K562 (cell line): ENCODE data around the gene OSBPL3. TPM values are rescaled to one million over a fixed set of nuclear protein-coding genes. Genes with fewer than 3 reads are reported as not detected.

ENCODE experiments used
- ADNP ChIP-seq: fragments of 200-800 bp; sonication (Bioruptor generic); IDR thresholded peaks from 2 replicates; pipeline ENCODE4 v1.6.1; 2016; ENCODE audit warnings: missing genetic modification characterization, missing compliant biosample characterization
- ATF3 ChIP-seq, 2 experiments: fragments of 450-650 bp in 1 of 2; sonication (generic) in 1 of 2; formaldehyde crosslinking in 1 of 2; IDR thresholded peaks in 1 of 2; conservative IDR thresholded peaks in 1 of 2; 2 replicates each; pipeline versions ENCODE4 v1.6.1 to v1.8.1; 2016 to 2023; ENCODE audit warnings: mild to moderate bottlenecking in 2 of 2, moderate library complexity in 2 of 2, inconsistent platforms in 1 of 2, missing genetic modification reagents in 1 of 2
- CBX3 ChIP-seq, 2 experiments: IDR thresholded peaks; 1 replicate in 1 of 2; 2 replicates in 1 of 2; pipeline ENCODE4 v1.6.1; 2012; ENCODE audit warnings: inconsistent platforms in 2 of 2, low read length in 2 of 2, borderline replicate concordance in 1 of 2, control low read depth in 1 of 2
- CCAR2 ChIP-seq: fragments of 200-400 bp; formaldehyde crosslinking; IDR thresholded peaks from 2 replicates; pipeline ENCODE4 v1.6.1; 2017; ENCODE audit warnings: mild to moderate bottlenecking, low read depth, low read length
- HDGF ChIP-seq: fragments of 450-650 bp; IDR thresholded peaks from 2 replicates; pipeline ENCODE4 v1.6.1; 2016
- KAT8 ChIP-seq: fragments of 450-650 bp; IDR thresholded peaks from 2 replicates; pipeline ENCODE4 v1.6.1; 2016; ENCODE audit warnings: low read depth, mild to moderate bottlenecking
- KLF1 ChIP-seq: fragments of 450-650 bp; IDR thresholded peaks from 2 replicates; pipeline ENCODE4 v1.6.1; 2016; ENCODE audit warnings: missing genetic modification characterization, missing compliant biosample characterization
- MTA3 ChIP-seq: fragments of 450-650 bp; formaldehyde crosslinking; IDR thresholded peaks from 2 replicates; pipeline ENCODE4 v1.6.1; 2017; ENCODE audit warnings: mild to moderate bottlenecking, borderline replicate concordance
- POLR2B ChIP-seq: fragments of 450-650 bp; IDR thresholded peaks from 2 replicates; pipeline ENCODE4 v1.6.1; 2018; ENCODE audit warnings: low read depth; ENCODE audit not compliant: partially characterized antibody
- TEAD1 ChIP-seq, 2 experiments: fragments of 450-650 bp in 1 of 2; sonication (generic) in 1 of 2; formaldehyde crosslinking; IDR thresholded peaks; 2 replicates each; pipeline versions ENCODE4 v1.4.0 to v1.8.0; 2020 to 2022; ENCODE audit warnings: mild to moderate bottlenecking in 2 of 2, missing genetic modification reagents in 1 of 2
- ZC3H11A ChIP-seq: IDR thresholded peaks from 2 replicates; pipeline ENCODE4 v1.6.1; 2012; ENCODE audit warnings: low read depth, low read length, improper control_type of control experiment
- ZKSCAN8 ChIP-seq: fragments of 200-800 bp; sonication (Bioruptor generic); IDR thresholded peaks from 2 replicates; pipeline ENCODE4 v1.6.1; 2016; ENCODE audit warnings: missing genetic modification characterization, missing compliant biosample characterization
- ZNF395 ChIP-seq: fragments of 200-800 bp; sonication (Bioruptor generic); IDR thresholded peaks from 2 replicates; pipeline ENCODE4 v1.6.1; 2017; ENCODE audit warnings: missing genetic modification characterization, missing compliant biosample characterization
- ZNF408 ChIP-seq: fragments of 250-450 bp; sonication (Bioruptor Pico); IDR thresholded peaks from 2 replicates; pipeline ENCODE4 v1.4.0; 2020; ENCODE audit warnings: low read depth, mild to moderate bottlenecking, moderate library complexity
- ZNF668 ChIP-seq: fragments of 250-450 bp; sonication (Bioruptor Pico); IDR thresholded peaks from 2 replicates; pipeline ENCODE4 v1.8.0; 2022; ENCODE audit warnings: mild to moderate bottlenecking, inconsistent platforms
- polyA plus RNA-seq, 8 experiments: library from polyadenylated mRNA; depleted of rRNA in 4 of 8; stranded (reverse) in 5 of 8; unstranded in 3 of 8; fragments of >200 nt; fragmentation: Nextera tagmentation in 2 of 8; fragmentation: Illumina TruSeq in 1 of 8; extraction: Ambion mirVana in 2 of 8; extraction: Trizol in 1 of 8; gene quantifications; 2 replicates each; pipeline versions ENCODE4 v1.2.1 to v1.2.3, GENCODE V29; 2011 to 2014; ENCODE audit warnings: inconsistent platforms in 1 of 8, missing spikeins in 1 of 8
- total RNA-seq, 7 experiments: library from RNA; depleted of rRNA in 6 of 7; stranded (reverse); fragments of >200 nt in 6 of 7; fragmentation: Illumina TruSeq in 2 of 7; extraction: Trizol in 2 of 7; gene quantifications; 2 replicates each; pipeline versions ENCODE4 v1.2.1 to v1.2.3, GENCODE V29; 2011 to 2021; ENCODE audit warnings: low replicate concordance in 1 of 7
- TF ChIP-seq, protein P1 (sequence below), 2 experiments: fragments of 450-650 bp in 1 of 2; sonication (generic) in 1 of 2; formaldehyde crosslinking in 1 of 2; IDR thresholded peaks; 2 replicates each; pipeline versions ENCODE4 v1.7.1 to v1.9.0; 2016 to 2022; ENCODE audit warnings: inconsistent platforms in 1 of 2, mild to moderate bottlenecking in 1 of 2, missing genetic modification reagents in 1 of 2

OSBPL3 gene
- total and polyA plus RNA-seq, 9 of the 15 experiments (the other 6 are each of a cell fraction or from before 2014, with no cell fraction given), result 4.8 to 37.2 (median 26.5) TPM

DNA sequence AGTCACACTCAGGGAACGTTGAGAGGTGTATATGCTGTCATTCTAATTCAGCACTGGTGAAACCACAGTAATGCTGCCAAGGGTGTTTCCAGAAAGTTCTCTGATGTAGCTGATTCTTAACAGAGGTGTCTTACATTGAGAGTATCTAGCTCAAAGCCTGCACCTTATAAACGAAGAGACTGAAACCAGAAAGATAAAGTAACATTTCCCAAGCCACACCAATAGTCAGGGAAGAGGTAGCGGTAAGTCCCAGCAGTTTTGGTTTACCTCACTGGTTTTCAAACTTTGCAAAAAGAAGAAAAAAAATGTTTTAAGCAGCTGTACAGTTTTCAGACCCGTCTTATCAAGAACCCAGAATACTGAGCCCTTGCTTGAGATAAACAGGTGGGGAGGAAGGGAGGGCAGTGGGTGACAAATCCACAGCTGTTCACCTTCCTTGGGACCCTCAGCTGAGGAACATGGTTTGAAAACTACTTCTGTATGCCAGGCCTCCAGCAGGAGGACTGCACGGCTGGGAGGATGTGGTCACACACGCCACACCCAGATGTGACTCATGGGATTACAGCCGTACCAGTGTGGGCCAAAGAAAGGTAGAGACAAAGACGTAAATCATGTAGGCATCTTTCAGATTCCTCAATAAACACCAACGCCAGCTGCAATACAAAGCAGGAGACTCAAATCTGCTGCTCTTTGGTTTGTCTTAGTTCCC is 158.8 kb downstream of the OSBPL3 start (continued):
- TF ChIP-seq, protein P1, sequence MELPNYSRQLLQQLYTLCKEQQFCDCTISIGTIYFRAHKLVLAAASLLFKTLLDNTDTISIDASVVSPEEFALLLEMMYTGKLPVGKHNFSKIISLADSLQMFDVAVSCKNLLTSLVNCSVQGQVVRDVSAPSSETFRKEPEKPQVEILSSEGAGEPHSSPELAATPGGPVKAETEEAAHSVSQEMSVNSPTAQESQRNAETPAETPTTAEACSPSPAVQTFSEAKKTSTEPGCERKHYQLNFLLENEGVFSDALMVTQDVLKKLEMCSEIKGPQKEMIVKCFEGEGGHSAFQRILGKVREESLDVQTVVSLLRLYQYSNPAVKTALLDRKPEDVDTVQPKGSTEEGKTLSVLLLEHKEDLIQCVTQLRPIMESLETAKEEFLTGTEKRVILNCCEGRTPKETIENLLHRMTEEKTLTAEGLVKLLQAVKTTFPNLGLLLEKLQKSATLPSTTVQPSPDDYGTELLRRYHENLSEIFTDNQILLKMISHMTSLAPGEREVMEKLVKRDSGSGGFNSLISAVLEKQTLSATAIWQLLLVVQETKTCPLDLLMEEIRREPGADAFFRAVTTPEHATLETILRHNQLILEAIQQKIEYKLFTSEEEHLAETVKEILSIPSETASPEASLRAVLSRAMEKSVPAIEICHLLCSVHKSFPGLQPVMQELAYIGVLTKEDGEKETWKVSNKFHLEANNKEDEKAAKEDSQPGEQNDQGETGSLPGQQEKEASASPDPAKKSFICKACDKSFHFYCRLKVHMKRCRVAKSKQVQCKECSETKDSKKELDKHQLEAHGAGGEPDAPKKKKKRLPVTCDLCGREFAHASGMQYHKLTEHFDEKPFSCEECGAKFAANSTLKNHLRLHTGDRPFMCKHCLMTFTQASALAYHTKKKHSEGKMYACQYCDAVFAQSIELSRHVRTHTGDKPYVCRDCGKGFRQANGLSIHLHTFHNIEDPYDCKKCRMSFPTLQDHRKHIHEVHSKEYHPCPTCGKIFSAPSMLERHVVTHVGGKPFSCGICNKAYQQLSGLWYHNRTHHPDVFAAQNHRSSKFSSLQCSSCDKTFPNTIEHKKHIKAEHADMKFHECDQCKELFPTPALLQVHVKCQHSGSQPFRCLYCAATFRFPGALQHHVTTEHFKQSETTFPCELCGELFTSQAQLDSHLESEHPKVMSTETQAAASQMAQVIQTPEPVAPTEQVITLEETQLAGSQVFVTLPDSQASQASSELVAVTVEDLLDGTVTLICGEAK (IDR thresholded peaks at IDR 0.05), result no peak
- TF ChIP-seq, protein P1 (CRISPR knock-in tag; IDR thresholded peaks at IDR 0.05), result no peak
- TF ChIP-seq ADNP (tag), result no peak
- TF ChIP-seq ZNF408, result no peak
- TF ChIP-seq TEAD1 (CRISPR knock-in tag; IDR thresholded peaks at IDR 0.05), result peak in 1 of 2 experiments; percentile 52; a peak in 1 of 4 replicates
- peak; percentile 64; the same call in 1 of the 2 replicates for TF ChIP-seq ZNF395
- TF ChIP-seq CCAR2, result no peak
- TF ChIP-seq ZKSCAN8 (CRISPR knock-in tag), result no peak
- no peak for TF ChIP-seq KAT8
- TF ChIP-seq POLR2B, result no peak
- TF ChIP-seq ATF3 (IDR thresholded peaks at IDR 0.05), result peak; percentile 91
- 0 out of 2 replicates have a peak, but pooled peaks have one; percentile 68 for TF ChIP-seq ATF3 (CRISPR knock-in tag; conservative IDR thresholded peaks at IDR 0.05)
- no peak for TF ChIP-seq ZC3H11A
- TF ChIP-seq MTA3, result peak; percentile 73
- peak in 1 of 2 experiments; percentile 72; a peak in 1 of 3 replicates for TF ChIP-seq CBX3 (IDR thresholded peaks at IDR 0.05; ENCODE audit: borderline replicate concordance in 1 of 2, low read length in 2 of 2)
- no peak for TF ChIP-seq ZNF668 (CRISPR knock-in tag)
- no peak for TF ChIP-seq HDGF
- 0 out of 2 replicates have a peak, but pooled peaks have one; percentile 63 for TF ChIP-seq KLF1
